Measurements from ENCODE around the gene CHKB. TPM values are rescaled to one million over a fixed set of nuclear protein-coding genes. Genes with fewer than 3 reads are reported as not detected.

The CHKB gene
- total RNA-seq, 1 experiment from 2014 or later, result 5.5 TPM

DNA sequence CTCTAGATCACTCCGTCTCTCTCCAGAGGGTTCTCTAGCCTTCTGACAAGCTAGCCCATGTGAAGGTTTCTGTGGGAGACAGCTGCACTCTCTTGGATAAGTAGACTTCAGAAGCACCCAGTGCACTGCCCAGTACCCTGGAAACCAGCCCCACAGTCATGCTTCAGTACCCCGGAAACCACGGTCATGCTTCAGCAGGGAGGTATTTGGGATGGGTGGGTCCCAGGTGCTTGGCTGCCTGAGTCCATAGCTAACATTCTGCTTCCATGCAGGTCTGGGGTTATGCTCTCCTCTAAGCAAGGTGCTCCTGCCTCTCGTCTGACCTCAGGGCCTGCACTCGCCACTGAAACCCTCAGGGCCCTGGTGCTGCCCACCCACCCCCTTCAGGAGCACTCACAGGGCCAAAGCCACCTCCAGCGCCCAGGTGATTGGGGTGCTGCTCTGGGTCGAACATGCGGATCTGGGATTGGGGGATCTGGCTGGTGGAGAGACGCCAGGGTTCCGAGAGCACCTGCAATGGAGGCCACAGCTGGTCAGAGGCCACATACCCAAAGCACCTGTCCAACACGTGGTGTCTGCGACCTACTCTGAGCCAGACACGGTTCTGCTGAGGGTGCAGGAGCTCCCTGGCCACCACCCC, 12.6 kb downstream of the CHKB start:
- H3K4me3 ChIP-seq, result no peak overlapping the region
- DNase-seq, result no peak
- no peaks in the 10 kb centered on the region for H3K36me3 ChIP-seq
- no peaks in the 10 kb centered on the region for H3K27me3 ChIP-seq
- H3K9me3 ChIP-seq, result no peaks in the 10 kb centered on the region

DNA sequence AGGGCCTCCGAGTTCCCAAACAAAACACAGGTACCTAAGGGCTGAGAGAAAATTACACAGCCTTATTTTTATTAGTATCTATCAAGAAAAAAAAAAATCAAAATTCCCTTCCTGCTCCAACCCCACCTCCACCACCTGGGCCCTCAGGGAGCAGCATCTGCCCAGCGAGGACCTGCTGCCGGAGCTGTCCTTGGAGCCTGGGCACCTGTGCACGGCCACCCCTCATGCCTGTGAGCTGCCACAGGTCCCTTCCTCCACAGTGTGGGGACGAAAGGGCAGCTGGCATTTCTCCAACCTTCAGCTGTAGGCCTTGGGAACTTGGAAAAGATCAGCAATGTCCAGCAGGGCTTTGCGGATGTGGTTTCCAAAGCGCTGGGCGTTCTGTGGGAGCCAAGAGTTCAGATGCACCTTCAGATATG, 13.6 kb downstream of the CHKB start:
- Histone ChIP-seq H3K4me3 (no peak overlapping the region), H3K9me3 (no peaks in the 10 kb centered on the region), H3K36me3 (no peaks in the 10 kb centered on the region)

GRCh38 chr22:50568626-50569025, 14.0 kb downstream of the CHKB start:
- H3K27me3 ChIP-seq, result no peaks in the 10 kb centered on the region
- H3K36me3 ChIP-seq, result no peaks in the 10 kb centered on the region
- H3K9me3 ChIP-seq, result no peaks in the 10 kb centered on the region
- DNase-seq, result no peak
- no peak overlapping the region for H3K4me3 ChIP-seq

More for the DNA sequence above, 13.6 kb downstream of the CHKB start:
- no peak for DNase-seq
- no peaks in the 10 kb centered on the region for H3K27me3 ChIP-seq

- H3K36me3 ChIP-seq, result no peaks in the 10 kb centered on the region
- no peaks in the 10 kb centered on the region for H3K9me3 ChIP-seq
- no peaks in the 10 kb centered on the region for H3K27me3 ChIP-seq
- H3K4me3 ChIP-seq, result no peak overlapping the region
- no peak for DNase-seq
Measured at GRCh38 chr22:50567721-50568252, 14.9 kb downstream of the CHKB start.

DNA sequence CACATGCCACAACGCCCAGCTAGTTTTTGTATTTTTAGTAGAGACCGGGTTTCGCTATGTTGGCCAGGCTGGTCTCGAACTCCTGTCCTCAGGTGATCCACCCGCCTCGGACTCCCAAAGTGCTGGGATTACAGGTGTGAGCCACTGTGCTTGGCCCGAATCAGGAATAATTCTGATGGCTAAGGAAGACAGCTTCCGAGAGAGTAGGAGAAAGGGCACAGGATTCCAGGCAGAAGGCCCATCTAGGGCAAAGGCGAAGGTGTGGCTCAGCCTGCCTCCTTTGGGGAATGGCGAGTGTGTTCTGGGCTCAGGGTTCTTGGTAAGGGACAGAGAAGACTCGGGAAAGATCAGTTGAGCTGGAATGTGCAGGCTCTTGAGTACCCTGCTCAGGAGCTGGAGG, 18.4 kb downstream of the CHKB start:
- H3K27me3 ChIP-seq, result no peaks in the 10 kb centered on the region
- no peaks in the 10 kb centered on the region for H3K9me3 ChIP-seq
- H3K36me3 ChIP-seq, result no peaks in the 10 kb centered on the region
- DNase-seq, result no peak
- H3K4me3 ChIP-seq, result no peak overlapping the region

- H3K27me3 ChIP-seq, result no peaks in the 10 kb centered on the region
- no peaks in the 10 kb centered on the region for H3K36me3 ChIP-seq
- no peak for DNase-seq
- H3K9me3 ChIP-seq, result no peaks in the 10 kb centered on the region
- H3K4me3 ChIP-seq, result peak overlapping the region; percentile 59
Measured at GRCh38 chr22:50563413-50564160, 19.1 kb downstream of the CHKB start.

DNA sequence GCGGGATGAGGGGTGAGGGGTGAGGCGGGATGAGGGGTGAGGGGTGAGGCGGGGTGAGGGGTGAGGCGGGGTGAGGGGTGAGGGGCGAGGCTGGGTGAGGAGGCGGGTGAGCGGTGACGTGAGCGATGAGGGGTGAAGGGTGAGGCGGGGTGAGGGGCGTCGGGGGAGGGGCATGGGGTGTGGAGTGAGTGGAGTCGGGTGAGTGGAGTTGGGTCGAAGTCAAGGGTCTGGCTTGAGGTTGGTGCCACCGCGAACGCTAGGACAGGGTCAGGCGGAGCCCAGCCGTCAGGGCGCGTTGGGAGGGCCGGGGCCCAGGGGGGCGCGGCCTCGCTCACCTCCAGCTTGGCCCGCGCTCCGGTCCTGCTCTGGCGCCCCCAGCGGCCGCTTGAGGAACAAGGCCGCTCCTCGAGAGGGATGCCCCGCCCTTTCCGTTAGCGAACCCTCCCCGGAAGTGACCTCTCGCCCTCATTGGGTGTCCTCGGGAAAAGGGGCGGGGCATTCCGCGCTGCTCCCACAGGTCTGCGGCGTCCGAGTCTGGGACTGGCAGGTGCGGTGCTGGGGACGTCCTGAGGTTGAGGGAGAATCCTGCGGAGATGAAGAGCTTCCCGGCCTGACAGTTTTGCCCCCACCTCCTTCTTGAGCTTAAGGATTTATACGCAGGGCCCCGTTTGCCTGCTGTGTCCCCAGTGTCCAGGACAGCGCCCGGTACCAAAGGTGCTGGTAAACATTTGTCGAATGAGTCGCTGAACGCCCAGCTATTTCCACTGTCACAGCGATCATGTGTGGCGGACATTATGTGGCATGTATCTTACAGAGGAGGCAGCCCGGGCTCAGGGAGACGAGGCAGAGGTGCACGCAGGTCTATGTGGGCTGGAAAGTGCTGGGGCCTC, 19.9 kb downstream of the CHKB start, which contains the start of gene SYCE3:
Gene SYCE3, minus strand, starts transcription at position 397 of the 890 bp plus-strand sequence. CDS start 6,514 bp downstream, outside the sequence.
- Histone ChIP-seq H3K36me3 (no peaks in the 10 kb centered on the region), H3K4me3 (peak within 1 kb of the TSS; percentile 59), H3K9me3 (no peaks in the 10 kb centered on the region), H3K27me3 (no peaks in the 10 kb centered on the region)
- DNase-seq, result peak; percentile 91

- Histone ChIP-seq H3K4me3 (no peak overlapping the region), H3K9me3 (no peaks in the 10 kb centered on the region), H3K27me3 (no peaks in the 10 kb centered on the region), H3K36me3 (no peaks in the 10 kb centered on the region)
- DNase-seq, result no peak
Measured at GRCh38 chr22:50561401-50562358, 21.0 kb downstream of the CHKB start.

GRCh38 chr22:50560034-50560433, 22.6 kb downstream of the CHKB start:
- Histone ChIP-seq H3K27me3 (no peaks in the 10 kb centered on the region), H3K9me3 (no peaks in the 10 kb centered on the region), H3K36me3 (no peaks in the 10 kb centered on the region), H3K4me3 (no peak overlapping the region)
- DNase-seq, result no peak

- Histone ChIP-seq H3K9me3 (no peaks in the 10 kb centered on the region), H3K36me3 (no peaks in the 10 kb centered on the region), H3K27me3 (no peaks in the 10 kb centered on the region), H3K4me3 (no peak overlapping the region)
- no peak for DNase-seq
Measured at GRCh38 chr22:50556703-50557102, 25.9 kb downstream of the CHKB start.

DNA sequence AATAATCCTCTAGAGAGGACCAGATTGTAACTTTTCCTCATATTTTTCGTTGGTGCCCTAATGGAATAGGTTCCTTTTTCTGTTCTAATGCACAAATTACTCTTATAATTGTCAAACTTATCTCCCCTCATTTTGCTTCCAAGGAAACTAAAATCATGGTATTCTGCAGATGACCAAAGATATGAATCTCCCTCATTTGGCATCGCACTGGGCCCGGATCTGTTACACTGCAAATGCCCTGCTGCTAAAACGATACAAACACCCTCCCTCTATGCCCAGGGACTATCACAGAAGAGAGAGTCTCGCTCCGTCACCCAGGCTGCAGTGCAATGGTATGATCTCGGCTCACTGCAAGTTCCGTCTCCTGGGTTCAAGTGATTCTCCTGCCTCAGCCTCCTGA, 29.3 kb downstream of the CHKB start:
- no peak overlapping the region for H3K4me3 ChIP-seq
- H3K27me3 ChIP-seq, result no peaks in the 10 kb centered on the region
- H3K9me3 ChIP-seq, result no peaks in the 10 kb centered on the region
- DNase-seq, result no peak
- no peaks in the 10 kb centered on the region for H3K36me3 ChIP-seq

DNA sequence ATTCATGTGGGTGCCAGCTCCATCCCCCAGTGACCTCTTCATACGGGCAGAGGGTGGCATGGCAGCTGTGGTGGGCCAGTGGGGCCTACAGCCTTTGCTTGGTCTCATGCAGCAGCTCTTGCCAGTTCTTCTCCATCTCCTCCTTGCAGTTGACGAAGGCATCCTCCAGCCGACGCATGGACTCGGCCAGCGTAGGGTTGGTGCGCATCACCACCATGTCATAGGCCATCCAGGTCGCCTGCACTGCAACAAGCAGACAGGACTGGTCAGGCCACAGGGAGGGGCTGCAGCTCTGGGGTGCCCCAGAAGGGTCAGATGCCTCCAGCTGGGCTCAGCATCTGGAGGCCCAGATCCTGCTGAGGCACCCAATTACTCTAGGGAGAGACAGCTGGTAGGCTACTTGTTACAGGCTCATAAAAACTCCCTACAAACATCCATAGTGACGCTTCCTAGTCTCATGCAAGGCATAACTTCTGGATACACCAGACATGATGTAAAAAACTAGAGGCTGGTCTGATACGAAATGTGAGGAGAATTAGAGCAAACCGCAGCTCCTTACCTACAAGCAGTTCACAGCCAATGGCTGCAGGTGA, 31.4 kb downstream of the CHKB start:
- Histone ChIP-seq H3K9me3 (no peaks in the 10 kb centered on the region), H3K27me3 (no peaks in the 10 kb centered on the region), H3K36me3 (no peaks in the 10 kb centered on the region), H3K4me3 (no peak overlapping the region)
- DNase-seq, result no peak

DNA sequence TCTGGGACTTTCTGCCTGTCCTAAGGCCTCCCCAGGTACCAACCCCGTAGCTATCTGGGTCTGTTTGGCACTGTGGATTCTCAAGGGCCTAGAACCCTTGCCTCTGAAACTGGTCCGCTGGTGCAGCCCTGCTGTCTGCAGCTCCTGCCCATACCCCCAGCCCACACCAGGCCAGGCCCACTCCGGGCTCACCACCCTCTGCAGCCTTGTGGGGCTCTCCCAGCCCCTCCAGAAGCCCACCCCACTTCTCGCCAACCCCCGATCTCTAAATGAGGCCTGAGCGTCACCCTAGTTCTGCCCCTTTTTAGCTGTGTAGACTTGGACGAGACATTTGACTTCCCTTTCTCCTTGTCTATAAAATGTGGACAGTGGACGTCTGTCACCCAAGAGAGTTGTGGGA, 32.3 kb downstream of the CHKB start:
- H3K4me3 ChIP-seq, result no peak overlapping the region
- H3K36me3 ChIP-seq, result no peaks in the 10 kb centered on the region
- no peaks in the 10 kb centered on the region for H3K27me3 ChIP-seq
- DNase-seq, result no peak
- no peaks in the 10 kb centered on the region for H3K9me3 ChIP-seq

DNA sequence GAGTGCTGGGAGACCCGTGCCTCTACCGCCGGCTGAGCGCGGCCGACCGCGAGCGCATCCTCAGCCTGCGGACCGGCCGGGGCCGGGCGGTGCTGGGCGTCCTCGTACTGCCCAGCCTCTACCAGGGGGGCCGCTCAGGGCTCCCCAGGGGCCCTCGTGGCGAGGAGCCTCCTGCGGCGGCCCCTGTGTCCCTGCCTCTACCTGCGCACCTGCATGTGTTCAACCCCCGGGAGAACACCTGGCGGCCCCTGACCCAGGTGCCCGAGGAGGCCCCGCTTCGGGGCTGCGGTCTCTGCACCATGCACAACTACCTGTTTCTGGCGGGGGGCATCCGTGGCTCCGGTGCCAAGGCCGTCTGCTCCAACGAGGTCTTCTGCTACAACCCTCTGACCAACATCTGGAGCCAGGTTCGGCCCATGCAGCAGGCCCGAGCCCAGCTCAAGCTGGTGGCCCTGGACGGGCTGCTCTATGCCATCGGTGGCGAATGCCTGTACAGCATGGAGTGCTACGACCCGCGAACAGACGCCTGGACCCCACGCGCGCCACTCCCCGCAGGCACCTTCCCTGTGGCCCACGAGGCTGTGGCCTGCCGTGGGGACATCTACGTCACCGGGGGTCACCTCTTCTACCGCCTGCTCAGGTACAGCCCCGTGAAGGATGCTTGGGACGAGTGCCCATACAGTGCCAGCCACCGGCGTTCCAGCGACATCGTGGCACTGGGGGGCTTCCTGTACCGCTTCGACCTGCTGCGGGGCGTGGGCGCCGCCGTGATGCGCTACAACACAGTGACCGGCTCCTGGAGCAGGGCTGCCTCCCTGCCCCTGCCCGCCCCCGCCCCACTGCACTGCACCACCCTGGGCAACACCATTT, 33.5 kb downstream of the CHKB start:
- H3K4me3 ChIP-seq, result no peak overlapping the region
- DNase-seq, result no peak
- no peaks in the 10 kb centered on the region for H3K36me3 ChIP-seq
- H3K27me3 ChIP-seq, result no peaks in the 10 kb centered on the region
- H3K9me3 ChIP-seq, result no peaks in the 10 kb centered on the region
